Right atrium auricular region (tissue), 2 donors: ENCODE results near the gene DPF3. TPM values are rescaled to one million over a fixed set of nuclear protein-coding genes. Genes with fewer than 3 reads are reported as not detected.

Experiments used
- DNase-seq: peaks from one replicate; pipeline ENCODE4 v3.0.0-alpha.2; 2019; ENCODE audit warnings: low spot score
- H3K27ac ChIP-seq, 2 donors: fragments of 200-600 bp; sonication (generic); 1 replicate in 1 of 2; 2 replicates in 1 of 2; pipeline ENCODE4 v1.5.1; 2016 to 2019
- H3K27me3 ChIP-seq, 2 donors: fragments of 200-600 bp; sonication (generic); one replicate each; pipeline versions ENCODE4 v1.5.1 to v1.6.0; 2017 to 2019
- H3K36me3 ChIP-seq: fragments of 200-600 bp; sonication (generic); one replicate; pipeline ENCODE4 v1.5.1; 2016
- H3K4me1 ChIP-seq, 2 donors: fragments of 200-600 bp; sonication (generic); one replicate each; pipeline versions ENCODE4 v1.5.1 to v1.6.0; 2017 to 2019
- H3K4me3 ChIP-seq, 2 donors: fragments of 200-600 bp; sonication (generic); 1 replicate in 1 of 2; 2 replicates in 1 of 2; pipeline ENCODE4 v1.5.1; 2017 to 2019; ENCODE audit warnings: mild to moderate bottlenecking in 1 of 2, moderate library complexity in 1 of 2
- H3K9me3 ChIP-seq, 2 donors: fragments of 200-600 bp; sonication (generic); one replicate each; pipeline ENCODE4 v1.5.1; 2019
- CTCF ChIP-seq, 2 donors: fragments of 200-600 bp; sonication (generic); IDR thresholded peaks; one replicate each; pipeline ENCODE4 v1.5.1; 2019; ENCODE audit warnings: antibody characterized with exemption in 2 of 2
- total RNA-seq, 2 donors: library from RNA; depleted of rRNA; stranded (reverse); fragments of >200 nt; gene quantifications; one replicate each; pipeline ENCODE4 v1.1.0, GENCODE V29; 2016

DPF3 gene
- total RNA-seq, 2 donors from 2014 or later = 14.7 to 26.6 TPM

DNA sequence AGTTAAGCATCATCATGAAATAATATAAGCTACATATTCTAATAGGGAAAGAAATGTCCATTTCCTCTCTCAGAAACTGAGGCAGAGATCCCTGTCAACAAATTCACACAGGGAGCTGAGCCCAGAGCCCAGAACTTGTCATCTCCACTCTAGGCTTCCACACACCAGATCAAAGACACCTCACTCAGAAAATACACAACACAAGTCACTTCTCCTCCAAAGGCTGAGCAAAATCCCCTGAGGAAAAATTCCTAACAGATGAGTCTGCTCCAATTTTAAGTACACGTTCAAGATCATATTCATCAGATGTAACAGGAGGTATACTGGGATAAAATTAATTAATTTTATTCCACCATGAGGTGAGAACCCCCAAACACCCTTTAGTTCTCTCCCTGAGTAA is 227.3 kb downstream of the DPF3 start:
- no peak overlapping the region for H3K27ac ChIP-seq

GRCh38 chr14:72665259-72665658 is 228.6 kb downstream of the DPF3 start:
- H3K36me3 ChIP-seq = peaks cover 11% of the 10 kb centered on the region
- no peak overlapping the region for H3K4me3 ChIP-seq
- no peak for DNase-seq
- TF ChIP-seq CTCF (IDR thresholded peaks at IDR 0.05) = no peak
- no peaks in the 10 kb centered on the region for H3K27me3 ChIP-seq
- peaks cover 0 to 7% of the 10 kb centered on the region in 2 donors for H3K4me1 ChIP-seq
- H3K9me3 ChIP-seq = no peaks in the 10 kb centered on the region
- H3K27ac ChIP-seq = no peak overlapping the region

More for the DNA sequence above, 227.3 kb downstream of the DPF3 start:
- Histone ChIP-seq H3K9me3 (no peaks in the 10 kb centered on the region), H3K4me1 (peaks cover 0 to 7% of the 10 kb centered on the region in 2 donors), H3K27me3 (no peaks in the 10 kb centered on the region), H3K36me3 (peaks cover 12% of the 10 kb centered on the region), H3K4me3 (no peak overlapping the region)
- TF ChIP-seq CTCF (IDR thresholded peaks at IDR 0.05) = no peak
- no peak for DNase-seq

DNA sequence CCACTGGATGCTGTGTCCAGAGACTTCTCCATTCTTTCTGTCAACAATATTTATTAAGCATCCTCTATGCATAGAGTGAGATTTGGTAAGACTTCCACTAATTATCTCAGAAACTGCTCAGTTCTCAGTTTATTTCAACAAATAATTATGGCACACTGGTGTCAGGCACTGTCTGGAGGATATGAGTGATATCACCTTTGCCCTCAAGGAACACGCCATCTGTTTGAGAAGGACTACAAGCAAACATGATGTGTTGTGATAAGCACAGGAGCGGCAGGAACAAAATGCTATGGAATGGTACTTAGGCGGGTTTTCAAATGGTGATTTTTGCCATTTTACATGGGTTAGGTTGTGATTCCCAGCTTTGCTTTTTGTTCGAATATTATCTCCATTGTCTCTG is 229.2 kb downstream of the DPF3 start:
- Histone ChIP-seq H3K9me3 (no peaks in the 10 kb centered on the region), H3K27ac (no peak overlapping the region), H3K36me3 (peaks cover 7% of the 10 kb centered on the region), H3K27me3 (no peaks in the 10 kb centered on the region), H3K4me1 (peaks cover 0 to 7% of the 10 kb centered on the region in 2 donors), H3K4me3 (no peak overlapping the region)
- TF ChIP-seq CTCF (IDR thresholded peaks at IDR 0.05) = no peak
- no peak for DNase-seq

- H3K9me3 ChIP-seq = no peaks in the 10 kb centered on the region
- TF ChIP-seq CTCF (IDR thresholded peaks at IDR 0.05) = no peak
- no peak overlapping the region for H3K27ac ChIP-seq
- H3K4me1 ChIP-seq = peaks cover 0 to 7% of the 10 kb centered on the region in 2 donors
- no peak overlapping the region for H3K4me3 ChIP-seq
- peaks cover 7% of the 10 kb centered on the region for H3K36me3 ChIP-seq
- H3K27me3 ChIP-seq = no peaks in the 10 kb centered on the region
- no peak for DNase-seq
These were observed 229.8 kb downstream of the DPF3 start for GRCh38 chr14:72663956-72664650.

GRCh38 chr14:72663076-72663487 is 230.8 kb downstream of the DPF3 start:
- Histone ChIP-seq H3K27ac (no peak overlapping the region), H3K4me1 (peaks cover 0 to 7% of the 10 kb centered on the region in 2 donors), H3K4me3 (no peak overlapping the region), H3K27me3 (no peaks in the 10 kb centered on the region), H3K9me3 (no peaks in the 10 kb centered on the region), H3K36me3 (peaks cover 7% of the 10 kb centered on the region)
- no peak for DNase-seq
- no peak for TF ChIP-seq CTCF (IDR thresholded peaks at IDR 0.05)

GRCh38 chr14:72662214-72662613 is 231.7 kb downstream of the DPF3 start:
- Histone ChIP-seq H3K4me3 (no peak overlapping the region), H3K9me3 (no peaks in the 10 kb centered on the region)
- DNase-seq = no peak

More at GRCh38 chr14:72662214-72662613, 231.7 kb downstream of the DPF3 start:
- TF ChIP-seq CTCF (IDR thresholded peaks at IDR 0.05) = no peak
- Histone ChIP-seq H3K36me3 (peaks cover 7% of the 10 kb centered on the region), H3K27me3 (no peaks in the 10 kb centered on the region), H3K4me1 (peaks cover 0 to 7% of the 10 kb centered on the region in 2 donors), H3K27ac (no peak overlapping the region)
